Astrocyte of the spinal cord (primary cell): ENCODE data around the gene HTR6.

ENCODE experiments used
- DNase-seq: peaks from one replicate; pipeline ENCODE4 v3.0.0; 2011; ENCODE audit warnings: low read depth, low spot score
- H3K4me3 ChIP-seq: 2 replicates; pipeline ENCODE4 v1.5.1; 2011; ENCODE audit warnings: low read depth, mild to moderate bottlenecking, low read length, moderate library complexity
- in situ Hi-C: cut with HindIII; loops from 2 replicates; pipeline ENCODE4 v1.10.0; 2017; ENCODE audit warnings: low sequenced_read_pairs
- TF ChIP-seq, protein P1 (sequence below): IDR thresholded peaks from 2 replicates; pipeline ENCODE4 v1.5.1; 2012; ENCODE audit warnings: low read depth, mild to moderate bottlenecking, low read length, inconsistent platforms

HTR6 gene

DNA sequence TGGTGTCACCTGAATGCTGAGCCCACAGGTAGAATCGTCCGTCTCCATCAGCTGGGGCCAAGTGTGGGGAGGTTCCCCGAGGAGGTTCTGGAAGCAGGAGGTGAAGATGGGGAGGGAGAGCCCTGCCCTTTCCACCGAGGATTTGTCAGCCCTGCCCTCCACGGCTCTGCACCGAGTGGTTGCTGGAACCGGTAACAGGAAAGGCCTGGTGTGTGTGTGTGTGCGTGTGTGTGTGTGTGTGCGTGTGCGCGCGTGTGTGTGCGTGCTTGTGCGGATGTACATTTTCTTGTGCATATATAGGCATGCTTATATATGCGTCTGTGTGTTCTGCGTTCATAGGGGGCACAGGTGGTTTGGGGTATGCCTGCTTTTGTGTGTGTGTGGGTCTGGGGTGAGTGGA, 17.0 kb upstream of the HTR6 start:
- no peak for DNase-seq
- in situ Hi-C loops, result loop anchor here (25.0 kb wide), 2 partner anchors 210 to 310 kb away; no protein-coding TSS in a partner anchor
- TF ChIP-seq, protein P1, sequence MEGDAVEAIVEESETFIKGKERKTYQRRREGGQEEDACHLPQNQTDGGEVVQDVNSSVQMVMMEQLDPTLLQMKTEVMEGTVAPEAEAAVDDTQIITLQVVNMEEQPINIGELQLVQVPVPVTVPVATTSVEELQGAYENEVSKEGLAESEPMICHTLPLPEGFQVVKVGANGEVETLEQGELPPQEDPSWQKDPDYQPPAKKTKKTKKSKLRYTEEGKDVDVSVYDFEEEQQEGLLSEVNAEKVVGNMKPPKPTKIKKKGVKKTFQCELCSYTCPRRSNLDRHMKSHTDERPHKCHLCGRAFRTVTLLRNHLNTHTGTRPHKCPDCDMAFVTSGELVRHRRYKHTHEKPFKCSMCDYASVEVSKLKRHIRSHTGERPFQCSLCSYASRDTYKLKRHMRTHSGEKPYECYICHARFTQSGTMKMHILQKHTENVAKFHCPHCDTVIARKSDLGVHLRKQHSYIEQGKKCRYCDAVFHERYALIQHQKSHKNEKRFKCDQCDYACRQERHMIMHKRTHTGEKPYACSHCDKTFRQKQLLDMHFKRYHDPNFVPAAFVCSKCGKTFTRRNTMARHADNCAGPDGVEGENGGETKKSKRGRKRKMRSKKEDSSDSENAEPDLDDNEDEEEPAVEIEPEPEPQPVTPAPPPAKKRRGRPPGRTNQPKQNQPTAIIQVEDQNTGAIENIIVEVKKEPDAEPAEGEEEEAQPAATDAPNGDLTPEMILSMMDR, result no peak

DNA sequence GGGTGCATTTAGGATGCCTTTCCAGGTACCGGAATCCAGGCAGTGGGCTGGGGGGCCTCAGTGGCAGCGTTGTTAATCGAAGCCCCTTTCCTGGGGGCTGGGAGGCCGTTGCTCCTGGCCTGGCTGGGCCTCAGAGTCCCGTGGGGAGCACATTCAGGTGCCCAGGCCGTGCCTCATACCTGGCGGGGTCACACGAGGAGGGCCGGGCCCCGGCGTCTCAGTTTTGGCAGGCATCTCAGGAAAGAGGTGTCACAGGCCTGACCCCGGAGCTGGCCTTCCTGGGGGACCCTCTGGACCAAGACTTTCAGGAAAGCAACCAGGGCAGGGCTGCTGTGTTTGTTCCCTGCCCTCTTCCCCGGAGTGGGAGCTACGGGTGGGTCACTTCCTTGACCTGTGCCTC, 16.4 kb upstream of the HTR6 start:
- in situ Hi-C loops, result loop anchor here (25.0 kb wide), 2 partner anchors 211 to 311 kb away; no protein-coding TSS in a partner anchor
- H3K4me3 ChIP-seq, result no peak overlapping the region
- DNase-seq, result no peak
- TF ChIP-seq, protein P1, result no peak

More for the DNA sequence above, 17.0 kb upstream of the HTR6 start:
- peak overlapping the region; percentile 65 for H3K4me3 ChIP-seq

DNA sequence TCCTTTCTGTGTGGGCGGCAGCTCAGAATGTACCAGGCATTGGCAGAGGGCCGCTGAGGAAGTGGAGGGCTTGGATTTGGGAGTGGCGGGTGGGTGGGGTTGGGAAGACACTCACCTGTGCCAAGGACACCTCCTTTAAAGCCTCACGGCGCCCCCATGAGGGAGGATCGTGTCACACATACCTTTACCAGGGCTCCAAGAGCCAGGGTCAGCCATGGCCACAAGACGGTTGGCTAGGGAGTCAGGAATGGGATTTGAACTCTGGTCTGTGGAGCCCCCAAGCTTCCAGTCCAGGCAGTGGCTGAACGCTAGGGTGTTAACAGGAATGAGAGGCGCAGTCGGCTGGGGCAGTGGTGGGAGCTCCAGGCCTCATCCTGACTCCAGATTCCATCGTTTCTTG, 16.0 kb upstream of the HTR6 start:
- TF ChIP-seq, protein P1, result no peak
- no peak overlapping the region for H3K4me3 ChIP-seq
- no peak for DNase-seq
- in situ Hi-C loops, result loop anchor here (25.0 kb wide), 2 partner anchors 211 to 311 kb away; no protein-coding TSS in a partner anchor

DNA sequence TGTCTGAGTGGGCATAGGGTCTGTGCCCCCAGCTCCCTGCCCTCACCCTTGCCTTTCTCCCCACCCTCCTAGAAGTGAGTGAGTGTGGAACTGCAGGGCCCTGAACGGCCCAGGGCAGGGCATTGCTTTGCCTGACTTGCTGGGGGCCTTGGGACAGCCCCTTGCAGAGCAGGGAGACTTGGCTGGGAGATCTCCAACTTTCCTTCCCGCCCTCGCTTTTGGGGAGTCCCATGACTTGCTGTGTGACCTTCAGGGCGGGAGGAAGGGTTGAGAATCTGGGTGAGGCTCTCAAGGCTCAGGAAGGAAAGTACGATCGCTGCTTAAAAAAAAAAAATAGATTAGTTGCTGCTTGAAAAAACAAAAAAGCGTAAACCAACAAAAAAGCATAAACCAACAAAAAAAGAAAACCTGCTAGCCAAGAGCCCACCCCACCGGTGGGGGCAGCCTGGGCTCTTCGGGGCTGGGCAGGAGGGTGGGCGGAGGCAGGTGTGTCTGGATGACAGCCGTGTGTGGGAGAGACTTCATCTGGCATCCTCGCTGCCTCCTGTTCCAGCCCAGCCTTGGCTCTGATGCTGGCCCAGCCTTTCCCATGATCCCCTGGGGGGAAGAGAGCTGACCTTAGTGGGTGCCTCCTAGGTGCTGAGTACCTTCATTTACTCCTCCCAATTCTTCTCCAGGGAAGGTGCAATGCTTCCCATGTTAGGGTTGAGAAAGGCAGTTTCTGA, 14.1 kb upstream of the HTR6 start:
- no peak overlapping the region for H3K4me3 ChIP-seq
- TF ChIP-seq, protein P1, result no peak
- in situ Hi-C loops, result no loop called here
- DNase-seq, result no peak

DNA sequence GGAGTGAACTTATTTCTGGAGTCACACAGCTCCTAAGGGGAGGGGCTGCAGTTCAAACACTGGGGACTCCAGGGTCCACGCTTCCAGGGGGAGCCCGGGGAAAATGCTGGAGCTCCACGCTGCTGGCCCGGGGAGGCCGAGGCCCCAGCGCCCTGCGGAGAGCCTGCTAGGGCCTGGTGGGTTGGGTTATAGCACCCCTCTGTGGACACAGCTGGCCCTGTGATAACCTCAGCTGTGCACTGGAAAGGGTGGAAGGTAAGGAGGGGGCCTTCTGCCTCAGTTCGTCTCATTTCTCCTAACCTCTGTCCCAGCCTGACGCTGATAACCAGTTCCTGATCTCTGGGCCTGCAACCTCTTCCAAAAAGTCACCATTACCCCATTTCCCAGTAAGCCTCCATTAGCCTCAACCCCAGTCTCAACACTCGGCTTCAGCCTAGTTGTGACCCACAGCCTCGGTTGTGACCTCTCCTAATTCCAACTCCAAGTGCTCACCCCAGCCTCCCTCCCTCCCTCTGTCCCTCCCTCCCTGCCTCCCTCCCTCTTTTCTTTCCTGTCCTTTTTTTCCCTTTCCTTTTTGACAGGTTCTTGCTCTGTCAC, 13.4 kb upstream of the HTR6 start:
- DNase-seq, result peak; percentile 43
- in situ Hi-C loops, result no loop called here

DNA sequence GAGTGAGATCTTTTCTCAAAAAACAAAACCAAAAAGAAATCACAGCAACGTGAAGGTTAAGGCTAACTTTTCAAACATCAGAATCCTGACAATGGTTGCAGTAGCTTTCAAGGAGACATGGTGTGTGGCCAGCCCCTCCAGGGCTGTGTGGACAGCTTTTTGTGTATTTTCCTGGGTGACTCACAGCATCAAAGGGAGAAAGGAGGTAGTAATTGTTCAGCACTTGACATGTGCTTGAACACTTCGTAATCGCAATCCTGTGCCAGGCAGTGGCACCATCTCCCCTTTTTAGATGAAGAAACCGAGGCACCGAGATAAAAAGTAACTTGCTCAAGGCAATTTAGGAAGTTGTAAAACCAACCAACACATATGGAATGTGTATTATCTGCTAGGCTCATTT, 10.3 kb upstream of the HTR6 start:
- DNase-seq, result no peak
- in situ Hi-C loops, result no loop called here
- no peak overlapping the region for H3K4me3 ChIP-seq
- TF ChIP-seq, protein P1, result no peak

More for the DNA sequence above, 13.4 kb upstream of the HTR6 start:
- TF ChIP-seq, protein P1, result peak; percentile 76
- H3K4me3 ChIP-seq, result no peak overlapping the region
